WTC11 (cell line): ENCODE results near the gene C17orf100. TPM values are rescaled to one million over a fixed set of nuclear protein-coding genes. Genes with fewer than 3 reads are reported as not detected.

Experiments used
- ATAC-seq: fragments of 200-7000 bp; cut with Tn5 transposase; 2 replicates; pipeline ENCODE4 v1.10.0; 2021; ENCODE audit warnings: mild to moderate bottlenecking, moderate library complexity
- CTCF ChIA-PET: fragments of 300-600 bp; sonication (Branson Sonifier 250); formaldehyde crosslinking; loops from one replicate; lab custom pipeline; 2021; ENCODE audit warnings: antibody characterized with exemption; lab: Charles Lee
- POLR2A ChIA-PET: fragments of 350-600 bp; sonication (Branson Sonifier 250); formaldehyde crosslinking; loops from one replicate; lab custom pipeline; 2021; ENCODE audit warnings: antibody characterized with exemption; lab: Charles Lee
- DNase-seq: peaks from one replicate; pipeline ENCODE4 v3.0.0; 2021; ENCODE audit warnings: low spot score
- H3K27ac Mint-ChIP-seq: 2 replicates; pipeline ENCODE4 v1.8.0; 2021; ENCODE audit warnings: mixed read lengths
- H3K27me3 Mint-ChIP-seq: 2 replicates; pipeline ENCODE4 v1.8.0; 2021; ENCODE audit warnings: low read depth, mild to moderate bottlenecking, moderate library complexity, mixed read lengths
- H3K36me3 Mint-ChIP-seq: 2 replicates; pipeline ENCODE4 v1.8.0; 2021; ENCODE audit warnings: mixed read lengths
- H3K4me1 Mint-ChIP-seq: 2 replicates; pipeline ENCODE4 v1.8.0; 2022; ENCODE audit warnings: mixed read lengths
- H3K4me3 Mint-ChIP-seq: 2 replicates; pipeline ENCODE4 v1.8.0; 2021; ENCODE audit warnings: mild to moderate bottlenecking, moderate library complexity, mixed read lengths
- H3K9me3 Mint-ChIP-seq: 2 replicates; pipeline ENCODE4 v1.8.0; 2021; ENCODE audit warnings: mixed read lengths
- ATF1 ChIP-seq: sonication (generic); formaldehyde crosslinking; IDR thresholded peaks from 2 replicates; pipeline ENCODE4 v1.8.1; 2023; ENCODE audit warnings: mild to moderate bottlenecking, moderate library complexity, missing genetic modification reagents
- CREM ChIP-seq: sonication (generic); formaldehyde crosslinking; IDR thresholded peaks from 2 replicates; pipeline ENCODE4 v1.8.1; 2022; ENCODE audit warnings: mild to moderate bottlenecking, missing genetic modification reagents, moderate library complexity
- ESRRA ChIP-seq: sonication (generic); formaldehyde crosslinking; IDR thresholded peaks from 2 replicates; pipeline ENCODE4 v1.8.1; 2022; ENCODE audit warnings: mild to moderate bottlenecking, missing genetic modification reagents, borderline replicate concordance
- GRHL2 ChIP-seq: fragments of 250-450 bp; sonication (Bioruptor Pico); IDR thresholded peaks from 2 replicates; pipeline ENCODE4 v1.8.0; 2022; ENCODE audit warnings: mild to moderate bottlenecking, moderate library complexity; ENCODE audit not compliant: insufficient replicate concordance, severe bottlenecking
- IRF2 ChIP-seq: sonication (generic); formaldehyde crosslinking; IDR thresholded peaks from 2 replicates; pipeline ENCODE4 v1.8.0; 2022; ENCODE audit warnings: low read depth, missing genetic modification reagents, borderline replicate concordance
- NR1H2 ChIP-seq: sonication (generic); formaldehyde crosslinking; IDR thresholded peaks from 2 replicates; pipeline ENCODE4 v1.9.0; 2021; ENCODE audit warnings: mild to moderate bottlenecking, moderate library complexity, missing genetic modification reagents
- NR3C1 ChIP-seq: sonication (generic); formaldehyde crosslinking; conservative IDR thresholded peaks from 2 replicates; pipeline ENCODE4 v1.8.1; 2023; ENCODE audit warnings: low read depth, mild to moderate bottlenecking, missing genetic modification reagents
- PRRX2 ChIP-seq: fragments of 250-450 bp; sonication (Bioruptor Pico); IDR thresholded peaks from 2 replicates; pipeline ENCODE4 v1.8.0; 2021; ENCODE audit warnings: mild to moderate bottlenecking
- TCF7 ChIP-seq: sonication (generic); formaldehyde crosslinking; IDR thresholded peaks from 2 replicates; pipeline ENCODE4 v1.8.0; 2022; ENCODE audit warnings: mild to moderate bottlenecking, low read depth, missing genetic modification reagents, moderate library complexity
- TP53 ChIP-seq: sonication (generic); formaldehyde crosslinking; IDR thresholded peaks from 2 replicates; pipeline ENCODE4 v1.8.1; 2023; ENCODE audit warnings: mild to moderate bottlenecking, missing genetic modification reagents
- ZNF219 ChIP-seq: sonication (generic); formaldehyde crosslinking; IDR thresholded peaks from 2 replicates; pipeline ENCODE4 v1.8.0; 2023; ENCODE audit warnings: missing genetic modification reagents, mild to moderate bottlenecking, borderline replicate concordance
- ZNF232 ChIP-seq: sonication (generic); formaldehyde crosslinking; IDR thresholded peaks from 2 replicates; pipeline ENCODE4 v1.8.0; 2022; ENCODE audit warnings: mild to moderate bottlenecking, missing genetic modification reagents
- ZNF263 ChIP-seq: sonication (generic); formaldehyde crosslinking; IDR thresholded peaks from 2 replicates; pipeline ENCODE4 v1.8.1; 2022; ENCODE audit warnings: low read depth, mild to moderate bottlenecking, moderate library complexity, missing genetic modification reagents
- ZNF396 ChIP-seq: fragments of 250-450 bp; sonication (Bioruptor Pico); IDR thresholded peaks from 2 replicates; pipeline ENCODE4 v1.8.0; 2021; ENCODE audit warnings: mild to moderate bottlenecking, moderate library complexity, borderline replicate concordance
- ZNF416 ChIP-seq: fragments of 250-450 bp; sonication (Bioruptor Pico); IDR thresholded peaks from 2 replicates; pipeline ENCODE4 v1.9.0; 2021; ENCODE audit warnings: mild to moderate bottlenecking, inconsistent platforms
- total RNA-seq: library from RNA; stranded (reverse); gene quantifications from 3 replicates; pipeline ENCODE4 v1.2.3, GENCODE V29; 2021
- TF ChIP-seq, protein P1 (sequence below): fragments of 250-450 bp; sonication (Bioruptor Pico); IDR thresholded peaks from 2 replicates; pipeline ENCODE4 v1.9.0; 2021; ENCODE audit warnings: moderate library complexity, mild to moderate bottlenecking, inconsistent platforms, borderline replicate concordance
- TF ChIP-seq, protein P2 (sequence below): sonication (generic); formaldehyde crosslinking; IDR thresholded peaks from 2 replicates; pipeline ENCODE4 v1.8.0; 2022; ENCODE audit warnings: mild to moderate bottlenecking, missing genetic modification reagents
- TF ChIP-seq, protein P3 (sequence below): sonication (generic); formaldehyde crosslinking; IDR thresholded peaks from 2 replicates; pipeline ENCODE4 v1.8.1; 2023; ENCODE audit warnings: mild to moderate bottlenecking, missing genetic modification reagents
- TF ChIP-seq, protein P4 (sequence below): sonication (generic); formaldehyde crosslinking; IDR thresholded peaks from 2 replicates; pipeline ENCODE4 v1.8.1; 2022; ENCODE audit warnings: low read depth, mild to moderate bottlenecking, moderate library complexity, missing genetic modification reagents, borderline replicate concordance
- TF ChIP-seq, protein P5 (sequence below): fragments of 250-450 bp; sonication (Bioruptor Pico); IDR thresholded peaks from 2 replicates; pipeline ENCODE4 v1.9.0; 2021; ENCODE audit warnings: mild to moderate bottlenecking
- TF ChIP-seq, protein P6 (sequence below): sonication (generic); formaldehyde crosslinking; IDR thresholded peaks from 2 replicates; pipeline ENCODE4 v1.8.0; 2022; ENCODE audit warnings: mild to moderate bottlenecking, missing genetic modification reagents

C17orf100 gene
- total RNA-seq, 1 experiment from 2014 or later, result 2.7 TPM

DNA sequence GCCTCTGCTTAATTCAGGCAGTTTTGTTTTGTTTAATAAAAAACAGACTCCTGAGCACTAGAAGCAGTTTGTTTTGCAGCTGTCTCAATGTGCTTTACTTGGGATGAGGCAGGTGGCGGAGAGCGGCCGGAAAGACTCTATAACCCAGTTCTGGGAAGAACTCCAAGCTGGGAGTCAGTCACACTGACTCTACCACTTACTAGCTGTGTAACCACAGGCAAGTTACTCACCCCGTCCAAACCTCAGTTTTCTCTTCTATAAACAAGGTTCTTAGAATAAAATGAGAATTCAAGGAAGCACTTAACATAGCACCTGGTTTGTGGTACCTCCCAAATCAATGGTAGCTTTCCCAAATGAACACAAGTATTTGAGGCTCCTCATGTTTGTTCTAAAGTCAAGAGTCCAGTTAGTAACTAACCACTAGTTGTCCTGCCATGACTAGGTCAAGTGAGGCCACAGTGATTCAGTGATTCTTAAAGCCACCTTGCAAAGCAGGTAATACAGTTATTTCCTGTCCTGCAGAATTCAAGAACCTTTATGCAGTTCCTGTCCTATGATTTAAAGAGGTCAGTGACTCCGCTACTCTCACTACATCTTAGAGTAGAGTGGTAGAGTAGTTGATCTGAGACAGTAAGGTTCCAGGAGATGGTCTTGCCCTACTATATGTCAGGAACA, 8.0 kb upstream of the C17orf100 start (continued):
- no peak for TF ChIP-seq NR3C1 (CRISPR knock-in tag)

DNA sequence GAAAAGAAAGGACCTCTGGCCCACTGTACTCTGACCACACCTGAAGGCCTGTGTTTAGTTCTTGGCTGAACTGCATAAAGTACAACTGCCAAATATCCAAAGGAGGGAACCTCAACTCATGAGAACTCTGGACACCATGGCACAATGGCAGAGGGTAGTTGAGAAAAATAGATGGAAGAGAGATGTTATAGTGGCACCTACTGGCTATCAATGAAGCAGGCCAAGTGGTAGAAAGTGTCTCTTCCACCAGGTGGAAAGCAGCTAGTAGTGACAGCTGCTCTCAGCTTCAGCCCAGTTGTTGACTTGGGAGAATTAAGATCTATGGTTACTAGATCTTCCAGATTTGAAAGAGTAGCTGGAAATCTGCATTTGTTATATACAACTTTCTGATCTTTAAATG, 3.4 kb upstream of the C17orf100 start:
- POLR2A ChIA-PET, result no interaction called here
- DNase-seq (no peak), ATAC-seq (peak; percentile 11; the same call in 1 of the 2 replicates)
- Mint-ChIP-seq H3K27me3 (peaks cover 3% of the 10 kb centered on the region; the same call in 1 of the 2 replicates), H3K27ac (peak overlapping the region; percentile 60; the same call in 1 of the 2 replicates), H3K9me3 (no peaks in the 10 kb centered on the region), H3K4me3 (0 out of 2 replicates have a peak overlapping the region, but pooled peaks have one; percentile 7), H3K4me1 (peaks cover 28% of the 10 kb centered on the region), H3K36me3 (peaks cover 45% of the 10 kb centered on the region)
- CTCF ChIA-PET, result interaction anchor here (0.6 to 1.2 kb wide), 7 partner anchors 9 to 502 kb away, joined by 3 to 5 read pairs (median 3); partner anchors contain the start of genes KIAA0753 and PIMREG
- TF ChIP-seq ESRRA, result no peak
- TF ChIP-seq, protein P1, sequence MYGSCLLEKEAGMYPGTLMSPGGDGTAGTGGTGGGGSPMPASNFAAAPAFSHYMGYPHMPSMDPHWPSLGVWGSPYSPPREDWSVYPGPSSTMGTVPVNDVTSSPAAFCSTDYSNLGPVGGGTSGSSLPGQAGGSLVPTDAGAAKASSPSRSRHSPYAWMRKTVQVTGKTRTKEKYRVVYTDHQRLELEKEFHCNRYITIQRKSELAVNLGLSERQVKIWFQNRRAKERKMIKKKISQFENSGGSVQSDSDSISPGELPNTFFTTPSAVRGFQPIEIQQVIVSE (CRISPR knock-in tag), result no peak
- TF ChIP-seq ZNF263, result no peak
- TF ChIP-seq, protein P2, sequence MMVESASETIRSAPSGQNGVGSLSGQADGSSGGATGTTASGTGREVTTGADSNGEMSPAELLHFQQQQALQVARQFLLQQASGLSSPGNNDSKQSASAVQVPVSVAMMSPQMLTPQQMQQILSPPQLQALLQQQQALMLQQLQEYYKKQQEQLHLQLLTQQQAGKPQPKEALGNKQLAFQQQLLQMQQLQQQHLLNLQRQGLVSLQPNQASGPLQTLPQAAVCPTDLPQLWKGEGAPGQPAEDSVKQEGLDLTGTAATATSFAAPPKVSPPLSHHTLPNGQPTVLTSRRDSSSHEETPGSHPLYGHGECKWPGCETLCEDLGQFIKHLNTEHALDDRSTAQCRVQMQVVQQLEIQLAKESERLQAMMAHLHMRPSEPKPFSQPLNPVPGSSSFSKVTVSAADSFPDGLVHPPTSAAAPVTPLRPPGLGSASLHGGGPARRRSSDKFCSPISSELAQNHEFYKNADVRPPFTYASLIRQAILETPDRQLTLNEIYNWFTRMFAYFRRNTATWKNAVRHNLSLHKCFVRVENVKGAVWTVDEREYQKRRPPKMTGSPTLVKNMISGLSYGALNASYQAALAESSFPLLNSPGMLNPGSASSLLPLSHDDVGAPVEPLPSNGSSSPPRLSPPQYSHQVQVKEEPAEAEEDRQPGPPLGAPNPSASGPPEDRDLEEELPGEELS (CRISPR knock-in tag), result no peak
- TF ChIP-seq, protein P3, sequence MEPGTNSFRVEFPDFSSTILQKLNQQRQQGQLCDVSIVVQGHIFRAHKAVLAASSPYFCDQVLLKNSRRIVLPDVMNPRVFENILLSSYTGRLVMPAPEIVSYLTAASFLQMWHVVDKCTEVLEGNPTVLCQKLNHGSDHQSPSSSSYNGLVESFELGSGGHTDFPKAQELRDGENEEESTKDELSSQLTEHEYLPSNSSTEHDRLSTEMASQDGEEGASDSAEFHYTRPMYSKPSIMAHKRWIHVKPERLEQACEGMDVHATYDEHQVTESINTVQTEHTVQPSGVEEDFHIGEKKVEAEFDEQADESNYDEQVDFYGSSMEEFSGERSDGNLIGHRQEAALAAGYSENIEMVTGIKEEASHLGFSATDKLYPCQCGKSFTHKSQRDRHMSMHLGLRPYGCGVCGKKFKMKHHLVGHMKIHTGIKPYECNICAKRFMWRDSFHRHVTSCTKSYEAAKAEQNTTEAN (CRISPR knock-in tag), result no peak
- no peak for TF ChIP-seq NR3C1 (CRISPR knock-in tag)
- TF ChIP-seq IRF2 (CRISPR knock-in tag), result no peak
- no peak for TF ChIP-seq PRRX2 (CRISPR knock-in tag)

DNA sequence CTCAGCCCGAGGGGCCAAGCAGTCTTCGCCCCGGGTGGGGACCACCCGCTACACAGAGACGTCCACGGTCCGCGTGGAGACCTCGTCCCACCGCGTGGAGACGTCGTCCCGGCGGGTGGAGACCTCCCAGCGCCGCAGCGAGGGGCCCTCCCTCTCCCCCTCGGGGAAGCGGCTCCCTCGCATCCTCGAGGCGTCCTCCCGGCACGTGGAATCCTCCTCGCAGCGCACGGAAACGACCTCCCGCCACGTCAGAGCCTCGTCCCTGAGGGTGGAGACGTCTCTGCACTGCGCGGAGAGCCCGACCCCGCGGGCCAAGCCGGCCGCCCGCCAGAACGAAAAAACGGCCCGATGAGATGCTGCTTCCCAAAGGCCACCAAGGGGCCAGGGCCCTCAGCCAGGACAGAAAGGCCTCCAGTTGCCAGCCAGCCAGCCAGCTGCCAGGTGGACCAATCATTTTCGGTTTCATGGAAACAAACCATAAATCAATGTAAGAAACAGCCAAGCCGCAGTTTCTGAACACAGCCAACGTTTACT, 424 bp downstream of the C17orf100 start:
- H3K4me3 Mint-ChIP-seq, result peak overlapping the region; percentile 99
- CTCF ChIA-PET, result interaction anchor here (1.0 to 1.4 kb wide), 3 partner anchors 12 to 179 kb away, joined by 3 to 4 read pairs (median 4); partner anchors contain the start of gene KIAA0753
- TF ChIP-seq GRHL2 (CRISPR knock-in tag), result no peak
- TF ChIP-seq PRRX2 (CRISPR knock-in tag), result no peak
- TF ChIP-seq, protein P4, sequence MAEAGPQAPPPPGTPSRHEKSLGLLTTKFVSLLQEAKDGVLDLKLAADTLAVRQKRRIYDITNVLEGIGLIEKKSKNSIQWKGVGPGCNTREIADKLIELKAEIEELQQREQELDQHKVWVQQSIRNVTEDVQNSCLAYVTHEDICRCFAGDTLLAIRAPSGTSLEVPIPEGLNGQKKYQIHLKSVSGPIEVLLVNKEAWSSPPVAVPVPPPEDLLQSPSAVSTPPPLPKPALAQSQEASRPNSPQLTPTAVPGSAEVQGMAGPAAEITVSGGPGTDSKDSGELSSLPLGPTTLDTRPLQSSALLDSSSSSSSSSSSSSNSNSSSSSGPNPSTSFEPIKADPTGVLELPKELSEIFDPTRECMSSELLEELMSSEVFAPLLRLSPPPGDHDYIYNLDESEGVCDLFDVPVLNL, result peak; percentile 85
- no peak; the same call in 1 of the 2 replicates for TF ChIP-seq ATF1 (CRISPR knock-in tag)
- peak; percentile 81; the same call in 1 of the 2 replicates for TF ChIP-seq TCF7 (CRISPR knock-in tag)
- TF ChIP-seq CREM (CRISPR knock-in tag), result peak; percentile 58; the same call in 1 of the 2 replicates
- TF ChIP-seq ZNF219 (CRISPR knock-in tag), result peak; percentile 64; the same call in 1 of the 2 replicates
- TF ChIP-seq, protein P5, sequence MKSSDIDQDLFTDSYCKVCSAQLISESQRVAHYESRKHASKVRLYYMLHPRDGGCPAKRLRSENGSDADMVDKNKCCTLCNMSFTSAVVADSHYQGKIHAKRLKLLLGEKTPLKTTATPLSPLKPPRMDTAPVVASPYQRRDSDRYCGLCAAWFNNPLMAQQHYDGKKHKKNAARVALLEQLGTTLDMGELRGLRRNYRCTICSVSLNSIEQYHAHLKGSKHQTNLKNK (CRISPR knock-in tag), result no peak
- peak; percentile 63; the same call in 1 of the 2 replicates for TF ChIP-seq NR1H2 (CRISPR knock-in tag)
- TF ChIP-seq, protein P6, sequence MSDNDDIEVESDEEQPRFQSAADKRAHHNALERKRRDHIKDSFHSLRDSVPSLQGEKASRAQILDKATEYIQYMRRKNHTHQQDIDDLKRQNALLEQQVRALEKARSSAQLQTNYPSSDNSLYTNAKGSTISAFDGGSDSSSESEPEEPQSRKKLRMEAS (CRISPR knock-in tag), result peak; percentile 93
- TF ChIP-seq TP53 (CRISPR knock-in tag), result no peak
- TF ChIP-seq ZNF232 (CRISPR knock-in tag), result peak; percentile 77; the same call in 1 of the 2 replicates
- TF ChIP-seq ESRRA, result peak; percentile 95
- TF ChIP-seq ZNF416 (CRISPR knock-in tag), result no peak
- TF ChIP-seq ZNF396, result no peak

More for the DNA sequence above, 424 bp downstream of the C17orf100 start:
- Mint-ChIP-seq H3K4me1 (peaks cover 50% of the 10 kb centered on the region), H3K9me3 (no peaks in the 10 kb centered on the region), H3K27ac (no peak overlapping the region), H3K36me3 (peaks cover 20% of the 10 kb centered on the region), H3K27me3 (peaks cover 35% of the 10 kb centered on the region)
- no peak for DNase-seq
- POLR2A ChIA-PET, result interaction anchor here (1.0 kb wide), 1 partner anchor 208 kb away, joined by 3 read pairs; the partner anchor contains the start of gene PIMREG
- no peak for ATAC-seq
